GM21360 (cell line): ENCODE measurements around the gene TRANK1.
"Not testable (repeated sequence)": the region's sequence is repeated elsewhere in the genome, so short reads cannot be mapped to it uniquely, and the experiment has no call there.

Experiments
- ATAC-seq: cut with Tn5 transposase; IDR thresholded peaks from one replicate; pipeline ENCODE4 v1.9.1; 2021; ENCODE audit warnings: mild to moderate bottlenecking, moderate library complexity; ENCODE audit not compliant: unreplicated experiment

TRANK1 gene

GRCh38 chr3:36944641-36945270, at the start of gene TRANK1:
TRANK1 (minus strand) TSS chr3:36945054; CDS start chr3:36944809, 245 bp downstream.
- peak; percentile 53 for ATAC-seq

GRCh38 chr3:36993326-36994283, 48.8 kb upstream of the TRANK1 start, which contains the start of gene MLH1:
MLH1 (plus strand) TSS chr3:36993518; CDS start chr3:36993548, 30 bp downstream.
- ATAC-seq, result peak; percentile 88

GRCh38 chr3:36992806-36993325, 48.0 kb upstream of the TRANK1 start, which contains the start of gene EPM2AIP1:
EPM2AIP1 (minus strand) TSS chr3:36993131; CDS start chr3:36993077, 54 bp downstream.
- peak; percentile 86 for ATAC-seq

GRCh38 chr3:36991923-36992805, 47.3 kb upstream of the TRANK1 start:
- no peak for ATAC-seq

- ATAC-seq, result no peak
These were observed 46.3 kb upstream of the TRANK1 start for GRCh38 chr3:36991147-36991546.

- no peak for ATAC-seq
These were observed 44.7 kb upstream of the TRANK1 start for GRCh38 chr3:36989568-36989967.

- no peak for ATAC-seq
These were observed 44.2 kb upstream of the TRANK1 start for GRCh38 chr3:36989005-36989404.

- no peak for ATAC-seq
These were observed 43.5 kb upstream of the TRANK1 start for GRCh38 chr3:36988356-36988755.

GRCh38 chr3:36981006-36981405, 36.2 kb upstream of the TRANK1 start:
- ATAC-seq, result no peak

GRCh38 chr3:36973139-36973538, 28.3 kb upstream of the TRANK1 start:
- no peak for ATAC-seq

GRCh38 chr3:36972163-36972562, 27.3 kb upstream of the TRANK1 start:
- no peak for ATAC-seq

GRCh38 chr3:36969540-36970432, 24.9 kb upstream of the TRANK1 start:
- peak; percentile 100 for ATAC-seq

- ATAC-seq, result no peak
These were observed 24.2 kb upstream of the TRANK1 start for GRCh38 chr3:36969085-36969484.

- ATAC-seq, result no peak
These were observed 20.6 kb upstream of the TRANK1 start for GRCh38 chr3:36965440-36965839.

GRCh38 chr3:36964817-36965216, 20.0 kb upstream of the TRANK1 start:
- no peak for ATAC-seq

- no peak for ATAC-seq
These were observed 19.5 kb upstream of the TRANK1 start for GRCh38 chr3:36964331-36964730.

- ATAC-seq, result not testable (repeated sequence)
These were observed 18.2 kb upstream of the TRANK1 start for GRCh38 chr3:36963008-36963407.

GRCh38 chr3:36960502-36960901, 15.6 kb upstream of the TRANK1 start:
- ATAC-seq, result no peak

GRCh38 chr3:36959821-36960220, 15.0 kb upstream of the TRANK1 start:
- no peak for ATAC-seq
